ENCODE results near the gene ECEL1.
"Not testable (repeated sequence)": the region's sequence is repeated elsewhere in the genome, so short reads cannot be mapped to it uniquely, and the experiment has no call there.

ECEL1 gene

GRCh38 chr2:232458051-232458660 is 29.5 kb downstream of the ECEL1 start:
- peak; percentile 13 for DNase-seq

- no peak for DNase-seq
Measured at GRCh38 chr2:232457121-232458011, 30.3 kb downstream of the ECEL1 start.

- no peak for DNase-seq
Measured at GRCh38 chr2:232456296-232457120, 31.1 kb downstream of the ECEL1 start.

- no peak for DNase-seq
Measured at GRCh38 chr2:232455426-232456255, 32.0 kb downstream of the ECEL1 start, which contains the start of gene ALPI. Gene ALPI, plus strand, starts transcription at chr2:232456153. Its CDS starts 47 bp downstream, at chr2:232456200.

GRCh38 chr2:232454630-232455029 is 33.0 kb downstream of the ECEL1 start:
- DNase-seq: no peak

- DNase-seq: not testable (repeated sequence)
Measured at GRCh38 chr2:232451645-232452044, 36.0 kb downstream of the ECEL1 start.

GRCh38 chr2:232449964-232450363 is 37.7 kb downstream of the ECEL1 start:
- no peak for DNase-seq

- DNase-seq: no peak
Measured at GRCh38 chr2:232448304-232448690, 39.3 kb downstream of the ECEL1 start.

- DNase-seq: no peak
Measured at GRCh38 chr2:232447638-232448303, 39.9 kb downstream of the ECEL1 start.

- DNase-seq: no peak
Measured at GRCh38 chr2:232447091-232447620, 40.5 kb downstream of the ECEL1 start.

- DNase-seq: not testable (repeated sequence)
Measured at GRCh38 chr2:232446266-232446777, 41.3 kb downstream of the ECEL1 start.

- not testable (repeated sequence) for DNase-seq
Measured at GRCh38 chr2:232445149-232445885, 42.3 kb downstream of the ECEL1 start.

- no peak for DNase-seq
Measured at GRCh38 chr2:232444409-232445148, 43.1 kb downstream of the ECEL1 start.

GRCh38 chr2:232443669-232444408 is 43.8 kb downstream of the ECEL1 start:
- not testable (repeated sequence) for DNase-seq

- DNase-seq: not testable (repeated sequence)
Measured at GRCh38 chr2:232443047-232443446, 44.6 kb downstream of the ECEL1 start.

- DNase-seq: not testable (repeated sequence)
Measured at GRCh38 chr2:232442431-232442830, 45.2 kb downstream of the ECEL1 start.

GRCh38 chr2:232441922-232442321 is 45.7 kb downstream of the ECEL1 start:
- DNase-seq: not testable (repeated sequence)

GRCh38 chr2:232441147-232441651 is 46.4 kb downstream of the ECEL1 start:
- DNase-seq: no peak
